Adipocyte (in vitro differentiated cells): ENCODE data around the gene LRMDA.

ENCODE experiments used
- DNase-seq: peaks from one replicate; pipeline ENCODE4 v3.0.0-alpha.2; 2015; ENCODE audit warnings: low read depth
- H3K27me3 ChIP-seq: replicated peaks from 2 replicates; pipeline ENCODE4 v1.7.0; 2013; ENCODE audit warnings: mild to moderate bottlenecking, low read length, moderate library complexity; ENCODE audit not compliant: control insufficient read depth, insufficient read depth
- H3K36me3 ChIP-seq: 2 replicates; pipeline ENCODE4 v1.7.0; 2013; ENCODE audit warnings: low read length, mild to moderate bottlenecking, moderate library complexity; ENCODE audit not compliant: control insufficient read depth, insufficient read depth, severe bottlenecking
- H3K4me1 ChIP-seq: 2 replicates; pipeline ENCODE4 v1.7.0; 2013; ENCODE audit warnings: mild to moderate bottlenecking, low read length, moderate library complexity; ENCODE audit not compliant: control insufficient read depth, insufficient read depth
- H3K4me3 ChIP-seq: 2 replicates; pipeline ENCODE4 v1.7.0; 2013; ENCODE audit warnings: mild to moderate bottlenecking, low read length, moderate library complexity
- H3K9ac ChIP-seq: 2 replicates; pipeline ENCODE4 v1.7.0; 2013; ENCODE audit warnings: mild to moderate bottlenecking, low read length, moderate library complexity
- H3K9me3 ChIP-seq: 2 replicates; pipeline ENCODE4 v1.7.0; 2013; ENCODE audit warnings: mild to moderate bottlenecking, low read length, moderate library complexity; ENCODE audit not compliant: control insufficient read depth

The LRMDA gene

DNA sequence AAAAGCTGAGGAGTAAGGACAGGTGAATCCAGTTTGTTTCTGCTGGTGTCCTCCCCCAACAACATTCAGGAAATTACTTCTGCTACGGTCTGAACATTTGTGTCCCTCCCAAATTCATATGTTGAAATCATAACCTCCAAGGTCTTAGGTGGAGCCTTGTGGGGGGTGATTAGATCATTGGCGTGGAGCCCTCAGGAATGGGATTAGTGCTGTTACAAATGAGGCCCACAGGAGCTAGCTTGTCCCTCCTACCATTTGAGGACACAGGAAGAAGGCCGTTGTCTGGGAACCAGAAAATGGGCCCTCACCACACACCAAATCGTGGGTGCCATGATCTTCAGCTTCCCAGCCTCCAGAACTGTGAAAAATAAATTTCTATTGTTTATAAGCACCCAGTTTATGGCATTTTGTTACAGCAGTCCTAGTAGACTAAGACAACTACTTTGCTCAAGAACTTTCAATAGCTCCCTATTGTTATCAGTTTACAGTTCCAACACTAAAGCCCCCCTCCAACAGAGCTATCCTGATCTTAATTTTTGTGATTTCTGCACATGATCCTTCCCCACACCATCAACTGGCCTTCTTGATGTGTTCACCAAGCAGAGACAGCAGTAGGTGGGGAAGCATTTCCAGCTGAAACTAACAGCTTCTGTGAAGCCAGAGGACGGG lies 2.1 kb upstream of the LRMDA start:
- Histone ChIP-seq H3K9ac (no peak overlapping the region), H3K36me3 (no peaks in the 10 kb centered on the region), H3K9me3 (no peaks in the 10 kb centered on the region), H3K27me3 (no peaks in the 10 kb centered on the region), H3K4me3 (no peak overlapping the region), H3K4me1 (peaks cover 27% of the 10 kb centered on the region)
- DNase-seq: no peak

DNA sequence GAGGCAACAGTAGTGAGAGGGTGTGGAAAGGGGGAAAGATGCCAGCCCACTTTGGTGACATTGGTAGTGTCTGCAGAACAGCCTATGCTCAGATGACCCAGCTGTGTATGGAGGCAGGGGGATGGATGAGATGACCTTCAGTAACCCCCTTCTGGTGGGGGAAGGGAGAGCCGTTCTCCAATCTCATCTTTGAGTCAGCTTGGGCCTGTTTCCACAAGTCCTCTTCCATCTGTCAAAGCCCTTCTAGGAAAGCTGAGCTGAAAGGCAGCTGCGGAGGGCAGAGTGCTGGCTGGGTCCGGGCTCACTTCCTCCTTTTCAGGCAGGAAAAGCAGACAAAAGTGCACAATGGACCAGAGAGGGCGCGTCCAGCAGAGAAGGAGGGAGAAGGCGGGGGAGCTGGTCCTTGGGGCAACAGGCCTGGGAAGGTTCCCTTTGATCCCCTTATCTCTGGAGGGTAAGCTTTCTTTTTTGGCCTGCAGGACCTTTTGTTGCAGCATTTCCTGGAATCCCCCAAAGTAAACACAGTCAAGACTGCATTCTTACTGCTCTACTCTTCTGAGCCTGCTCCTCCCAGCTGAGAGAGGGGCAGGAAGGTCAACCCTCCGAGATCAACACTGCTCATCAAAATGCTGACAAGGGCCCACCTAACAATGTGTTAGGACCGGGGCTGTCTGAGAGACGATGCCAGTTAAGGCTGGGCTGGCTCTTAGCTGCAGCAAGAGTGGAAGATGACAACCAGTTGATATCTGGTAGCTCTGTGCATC lies 1.2 kb upstream of the LRMDA start:
- Histone ChIP-seq H3K27me3 (no peaks in the 10 kb centered on the region), H3K4me3 (no peak overlapping the region), H3K9ac (no peak overlapping the region), H3K36me3 (no peaks in the 10 kb centered on the region), H3K9me3 (no peaks in the 10 kb centered on the region), H3K4me1 (peaks cover 27% of the 10 kb centered on the region)
- DNase-seq: no peak

DNA sequence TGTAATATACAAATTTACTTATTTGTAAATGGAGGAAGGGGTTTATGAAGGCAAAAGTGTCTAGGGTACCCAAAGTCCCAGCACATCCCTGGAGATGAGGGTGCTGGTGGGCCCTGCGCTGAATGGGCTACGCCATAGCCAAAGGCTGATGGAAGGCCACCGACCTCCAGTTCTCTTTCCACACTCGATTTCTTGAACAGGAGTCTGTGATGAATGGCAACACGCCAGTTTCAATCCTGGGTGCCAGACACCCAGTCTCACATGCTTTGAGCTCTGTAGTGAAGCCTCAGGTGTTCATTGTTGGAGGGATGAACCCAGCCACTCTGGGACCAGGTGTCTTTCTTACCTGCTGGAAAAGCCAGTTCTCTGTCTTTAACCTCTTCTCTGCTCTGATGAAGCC lies 752 bp downstream of the LRMDA start:
- peak overlapping the region; percentile 86 for H3K9ac ChIP-seq
- peaks cover 27% of the 10 kb centered on the region for H3K4me1 ChIP-seq
- H3K36me3 ChIP-seq: no peaks in the 10 kb centered on the region
- H3K9me3 ChIP-seq: no peaks in the 10 kb centered on the region
- H3K4me3 ChIP-seq: peak overlapping the region; percentile 87
- H3K27me3 ChIP-seq: no peaks in the 10 kb centered on the region
- no peak for DNase-seq

DNA sequence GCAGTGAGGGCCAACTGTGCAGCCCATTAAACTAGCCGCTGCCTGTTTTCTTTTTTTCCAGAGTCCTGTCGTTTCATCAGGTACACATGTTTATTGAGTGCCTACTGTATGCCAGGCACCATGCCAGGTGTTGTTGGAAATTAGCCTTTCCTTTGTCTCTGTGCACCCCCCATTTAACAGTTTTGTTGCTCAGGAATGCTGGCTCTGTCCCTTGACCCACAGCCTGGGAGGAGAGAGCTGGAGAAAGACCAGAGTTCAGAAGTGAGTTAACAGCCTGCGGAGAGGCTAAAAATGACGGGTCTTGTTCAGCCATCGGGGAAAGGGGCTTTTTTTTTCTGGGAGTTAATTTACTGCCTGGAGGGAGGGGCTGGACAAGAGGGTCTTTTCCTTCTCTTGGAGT lies 1.3 kb downstream of the LRMDA start:
- Histone ChIP-seq H3K36me3 (no peaks in the 10 kb centered on the region), H3K4me3 (no peak overlapping the region), H3K27me3 (no peaks in the 10 kb centered on the region), H3K9ac (no peak overlapping the region), H3K9me3 (no peaks in the 10 kb centered on the region), H3K4me1 (peaks cover 27% of the 10 kb centered on the region)
- DNase-seq: no peak

DNA sequence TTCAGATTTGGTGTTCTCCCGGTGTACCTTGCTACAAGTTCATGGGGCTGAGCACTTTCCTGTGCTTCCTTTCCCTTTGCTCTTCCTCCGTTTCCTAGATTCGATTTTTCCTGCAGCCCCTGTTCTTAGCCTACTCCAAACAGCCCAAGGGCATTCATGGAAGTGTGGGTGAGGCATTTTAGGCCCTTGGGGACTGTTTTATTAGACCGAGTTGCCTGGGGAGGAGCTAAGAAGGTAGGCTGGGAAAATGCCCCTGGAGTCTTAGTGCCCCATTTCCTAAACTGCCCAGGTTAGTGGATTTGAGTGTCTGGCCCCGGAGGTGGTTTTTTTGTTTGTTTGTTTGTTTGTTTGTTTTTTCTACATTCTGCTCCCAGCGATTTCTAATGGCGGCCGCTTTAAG lies 1.8 kb downstream of the LRMDA start:
- no peaks in the 10 kb centered on the region for H3K9me3 ChIP-seq
- no peak overlapping the region for H3K4me3 ChIP-seq
- H3K9ac ChIP-seq: no peak overlapping the region
- DNase-seq: no peak
- H3K4me1 ChIP-seq: peaks cover 24% of the 10 kb centered on the region
- no peaks in the 10 kb centered on the region for H3K27me3 ChIP-seq
- peaks cover under 1% of the 10 kb centered on the region for H3K36me3 ChIP-seq

DNA sequence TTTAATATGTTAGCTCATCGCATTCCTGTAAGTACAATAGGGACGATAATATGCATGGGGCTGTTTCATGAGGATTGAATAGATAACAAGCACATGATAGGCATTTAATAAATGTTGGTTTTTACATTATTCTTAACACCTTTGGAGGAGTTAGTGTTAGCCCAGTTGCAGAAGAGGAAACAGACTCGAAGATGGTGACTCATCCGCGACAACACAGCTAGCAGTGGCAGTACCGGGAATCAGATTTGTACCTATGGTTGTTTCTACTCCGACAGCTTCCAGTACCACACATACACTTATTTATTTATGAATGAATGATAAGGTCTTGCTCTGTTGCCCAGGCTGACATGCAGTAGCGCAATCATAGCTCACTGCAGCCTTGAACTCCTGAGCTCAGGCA lies 2.9 kb downstream of the LRMDA start:
- H3K4me1 ChIP-seq: peaks cover 13% of the 10 kb centered on the region
- no peak overlapping the region for H3K9ac ChIP-seq
- DNase-seq: no peak
- H3K4me3 ChIP-seq: no peak overlapping the region
- H3K9me3 ChIP-seq: no peaks in the 10 kb centered on the region
- no peaks in the 10 kb centered on the region for H3K27me3 ChIP-seq
- peaks cover 6% of the 10 kb centered on the region for H3K36me3 ChIP-seq

DNA sequence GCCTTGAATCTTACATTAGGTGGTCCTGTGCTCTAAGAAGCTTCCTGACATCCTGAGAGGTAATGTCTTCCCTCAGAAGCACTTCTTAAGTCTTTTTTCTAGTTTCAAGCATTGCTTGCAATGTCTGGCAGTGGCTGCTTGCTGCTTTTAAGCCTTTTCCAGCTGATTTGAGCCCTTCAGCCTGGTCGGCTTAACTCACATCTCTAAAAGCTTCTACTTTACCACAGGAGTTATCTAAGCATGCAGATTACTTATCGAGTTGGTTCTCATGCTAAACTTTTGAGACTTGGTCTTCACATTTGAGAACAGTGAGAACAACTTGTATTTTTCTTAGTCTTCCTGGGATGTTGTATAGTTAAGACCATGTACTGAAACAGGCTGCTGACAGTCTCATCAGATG lies 3.9 kb downstream of the LRMDA start:
- no peaks in the 10 kb centered on the region for H3K27me3 ChIP-seq
- H3K4me1 ChIP-seq: peaks cover 12% of the 10 kb centered on the region
- no peaks in the 10 kb centered on the region for H3K9me3 ChIP-seq
- no peak overlapping the region for H3K4me3 ChIP-seq
- peaks cover 6% of the 10 kb centered on the region for H3K36me3 ChIP-seq
- no peak for DNase-seq
- no peak overlapping the region for H3K9ac ChIP-seq

DNA sequence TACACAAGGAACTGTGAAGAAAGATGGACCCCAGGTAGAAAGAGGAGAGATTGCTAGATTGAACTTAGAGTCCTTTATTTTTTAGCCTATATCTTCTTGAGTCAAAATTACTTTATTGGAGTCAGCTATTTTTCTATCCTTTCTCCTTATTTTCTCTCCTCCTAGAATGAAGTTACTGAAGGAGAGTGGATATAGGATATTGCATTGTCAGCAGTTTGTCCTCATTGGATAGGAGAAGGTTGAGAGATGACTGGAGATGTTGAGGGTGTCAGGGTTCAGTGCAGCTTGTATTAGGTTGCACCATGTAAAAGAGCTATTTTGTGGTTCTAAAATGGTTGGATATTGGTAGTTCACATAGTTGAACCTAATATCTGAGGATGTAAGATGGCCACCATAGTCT lies 5.5 kb downstream of the LRMDA start:
- no peaks in the 10 kb centered on the region for H3K9me3 ChIP-seq
- peaks cover 6% of the 10 kb centered on the region for H3K36me3 ChIP-seq
- no peak overlapping the region for H3K9ac ChIP-seq
- DNase-seq: no peak
- H3K4me1 ChIP-seq: peaks cover 12% of the 10 kb centered on the region
- no peak overlapping the region for H3K4me3 ChIP-seq
- no peaks in the 10 kb centered on the region for H3K27me3 ChIP-seq

DNA sequence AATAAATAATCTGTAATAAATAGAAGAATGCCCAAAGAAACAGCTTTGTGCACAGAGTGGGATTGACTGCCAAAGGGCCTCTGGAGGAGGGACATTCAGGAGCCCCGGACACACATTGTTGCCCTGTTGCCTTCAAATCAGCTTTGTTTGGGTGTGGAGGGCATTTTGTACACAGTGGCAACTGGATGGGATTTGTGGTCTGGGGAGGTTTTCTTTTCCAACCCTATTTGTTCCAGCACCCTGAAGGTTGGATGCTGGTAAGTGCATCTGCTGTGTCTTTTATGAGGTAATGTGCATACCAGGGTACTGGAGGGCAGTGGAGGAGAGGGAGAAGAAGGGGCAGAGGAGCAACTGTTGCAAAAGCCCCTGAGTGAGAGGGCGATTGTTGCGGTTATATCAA lies 6.3 kb downstream of the LRMDA start:
- peaks cover 11% of the 10 kb centered on the region for H3K4me1 ChIP-seq
- H3K27me3 ChIP-seq: no peaks in the 10 kb centered on the region
- H3K36me3 ChIP-seq: peaks cover 6% of the 10 kb centered on the region
- H3K4me3 ChIP-seq: no peak overlapping the region
- no peak overlapping the region for H3K9ac ChIP-seq
- no peak for DNase-seq
- no peaks in the 10 kb centered on the region for H3K9me3 ChIP-seq

DNA sequence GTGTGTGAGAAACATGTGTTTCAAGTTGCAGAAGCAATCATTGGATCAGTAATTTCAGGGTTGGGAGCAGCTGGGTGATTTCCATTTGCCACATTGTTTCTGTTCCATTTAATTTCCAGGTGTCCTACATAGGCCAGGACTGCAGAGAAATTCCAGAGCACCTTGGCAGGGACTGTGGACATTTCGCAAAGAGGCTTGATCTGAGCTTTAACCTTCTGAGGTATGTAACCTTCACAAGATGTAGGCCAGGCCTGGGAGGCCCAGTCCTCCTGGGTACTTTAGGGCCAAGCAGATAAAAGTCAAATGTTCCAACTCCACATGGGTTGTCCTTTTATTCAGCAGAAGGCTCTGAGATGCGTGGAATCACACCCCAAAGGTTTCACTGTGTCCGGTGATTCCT lies 6.9 kb downstream of the LRMDA start:
- peaks cover 6% of the 10 kb centered on the region for H3K36me3 ChIP-seq
- peaks cover 4% of the 10 kb centered on the region for H3K9me3 ChIP-seq
- no peak for DNase-seq
- no peaks in the 10 kb centered on the region for H3K27me3 ChIP-seq
- no peak overlapping the region for H3K9ac ChIP-seq
- no peak overlapping the region for H3K4me3 ChIP-seq
- peaks cover 11% of the 10 kb centered on the region for H3K4me1 ChIP-seq

DNA sequence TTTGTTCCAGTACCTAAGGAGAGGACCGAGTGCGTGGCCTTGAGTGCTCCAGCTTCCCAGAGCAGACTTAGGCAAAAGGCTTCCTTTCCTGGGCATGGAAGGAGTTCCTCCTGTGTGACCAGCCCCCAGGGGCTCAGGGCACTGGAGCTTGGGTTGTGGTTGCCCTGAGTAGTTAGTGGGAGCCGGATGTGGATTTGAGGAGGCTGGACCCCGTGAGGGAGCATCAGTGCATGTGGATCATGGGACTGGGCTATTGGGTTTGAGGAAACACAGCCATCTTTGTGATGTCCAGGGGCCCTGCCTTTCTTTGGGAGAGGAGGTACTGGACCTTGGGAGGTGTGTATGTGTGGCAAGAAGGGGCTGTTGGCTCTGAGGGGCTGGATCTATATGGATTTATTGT lies 8.4 kb downstream of the LRMDA start:
- Histone ChIP-seq H3K4me3 (no peak overlapping the region), H3K27me3 (no peaks in the 10 kb centered on the region), H3K9me3 (peaks cover 11% of the 10 kb centered on the region), H3K9ac (no peak overlapping the region), H3K4me1 (peaks cover 11% of the 10 kb centered on the region), H3K36me3 (peaks cover 6% of the 10 kb centered on the region)
- DNase-seq: no peak
